Diencephalon (tissue), 1 donor: ENCODE measurements around the gene MTLN. TPM values are rescaled to one million over a fixed set of nuclear protein-coding genes. Genes with fewer than 3 reads are reported as not detected.

Source experiments
- total RNA-seq: library from RNA; depleted of rRNA; stranded (reverse); fragments of >200 nt; gene quantifications from one replicate; pipeline ENCODE4 v1.2.3, GENCODE V29; 2014

The MTLN gene, protein sequence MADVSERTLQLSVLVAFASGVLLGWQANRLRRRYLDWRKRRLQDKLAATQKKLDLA
- total RNA-seq: 32.5 TPM

DNA sequence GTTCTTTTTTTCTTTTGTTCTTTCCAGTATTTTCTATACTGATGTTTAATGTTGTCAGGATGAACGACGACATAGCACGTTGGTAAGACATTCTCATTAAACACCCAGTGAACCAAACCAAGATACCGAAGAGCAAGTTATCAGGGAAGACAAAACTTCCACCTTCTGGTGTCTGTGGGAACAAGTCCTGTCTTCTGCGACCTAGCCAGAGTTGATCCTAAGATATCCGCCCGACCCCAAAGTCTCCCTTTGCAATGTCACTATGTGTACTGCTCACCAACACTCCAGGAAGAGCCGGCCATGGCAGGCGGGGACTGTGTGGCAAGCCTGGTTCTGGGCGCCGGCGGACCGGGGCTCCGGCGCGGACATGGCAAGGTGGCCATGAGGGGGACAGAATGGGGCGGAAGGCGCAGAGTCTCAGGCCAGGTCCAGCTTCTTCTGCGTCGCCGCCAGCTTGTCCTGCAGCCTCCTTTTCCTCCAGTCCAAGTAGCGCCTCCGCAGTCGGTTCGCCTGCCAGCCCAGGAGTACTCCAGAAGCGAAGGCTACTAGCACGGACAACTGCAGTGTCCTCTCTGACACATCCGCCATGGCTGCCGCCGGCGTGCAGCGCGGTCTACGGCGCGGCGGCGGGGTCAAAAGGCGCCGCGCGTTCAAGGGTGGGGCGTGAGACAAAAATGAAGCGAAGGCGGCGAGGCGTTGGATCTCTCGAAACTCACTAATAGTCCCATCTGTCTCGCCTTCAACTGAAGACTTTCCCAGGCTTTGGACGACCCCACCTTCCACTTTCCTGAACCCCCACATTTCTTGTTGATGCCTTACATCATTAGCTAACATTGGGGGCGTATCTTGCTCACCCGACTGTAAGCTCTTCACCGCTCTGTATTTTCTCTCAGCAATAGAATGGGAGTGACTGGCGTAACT, at the start of gene MTLN:
Gene MTLN, minus strand, starts transcription at position 610 of the 921 bp plus-strand sequence. Its CDS starts 22 bp downstream, at position 588.

DNA sequence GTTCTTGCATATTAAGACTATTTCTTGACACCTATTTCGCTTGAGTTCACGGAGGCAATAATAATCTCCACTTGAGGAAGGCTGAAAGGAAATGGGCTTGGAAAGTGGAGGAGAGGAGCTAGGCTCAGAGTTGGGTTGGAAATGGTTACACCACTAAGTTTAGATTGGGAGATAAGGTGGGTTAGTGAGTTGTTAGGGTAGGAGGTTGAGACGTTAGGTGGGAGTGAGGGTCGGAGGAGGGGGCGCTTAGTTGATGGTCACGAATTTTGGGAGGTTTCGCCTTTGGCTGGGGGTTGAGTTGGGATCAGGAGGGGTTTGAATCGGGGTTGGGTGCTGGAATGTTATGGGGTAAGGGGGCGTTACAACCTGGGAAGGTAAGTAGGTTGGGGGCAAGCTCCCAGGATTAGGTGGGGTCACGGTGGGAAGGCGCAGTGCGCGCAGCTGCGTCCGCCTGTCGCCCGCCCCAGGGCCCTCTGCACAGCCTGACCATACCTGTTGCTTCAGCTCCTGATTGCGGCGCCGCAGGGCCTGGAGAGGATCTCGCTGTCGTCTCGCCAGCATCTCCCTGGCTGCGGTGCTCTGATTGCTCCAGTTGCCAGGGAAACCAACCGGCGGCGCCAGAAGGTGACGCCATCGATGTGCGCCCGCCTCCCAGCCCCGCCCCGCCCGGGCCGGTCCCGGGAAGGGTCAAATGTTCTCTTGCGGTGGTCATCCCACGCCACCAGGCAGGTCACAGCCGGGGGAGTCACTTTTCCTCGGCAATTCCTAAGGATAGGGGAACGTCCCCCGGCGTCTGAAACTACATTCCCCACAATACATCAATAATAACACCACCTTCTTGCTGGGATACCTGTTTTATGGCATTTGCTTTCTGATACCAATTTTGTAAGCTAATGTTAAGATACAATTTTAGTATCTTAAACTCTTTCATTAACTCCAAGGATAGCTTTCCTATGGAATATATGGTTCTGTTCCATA, 7.7 kb downstream of the MTLN start, which contains the start of gene NPHP1:
Gene NPHP1, minus strand, starts transcription at position 606 of the 978 bp plus-strand sequence. Its CDS starts 45 bp downstream, at position 561.

Other genes starting within 250 kb of the MTLN start
- gene MALL, start 96.7 kb downstream of the MTLN start, total RNA-seq: 2.5 TPM
- 12.9 TPM for gene NPHP1, start 7.5 kb downstream of the MTLN start, total RNA-seq